Heart right ventricle (tissue), 16 donors: ENCODE results near the gene TBCE. TPM values are rescaled to one million over a fixed set of nuclear protein-coding genes. Genes with fewer than 3 reads are reported as not detected.

Experiments used
- ATAC-seq, 8 donors: fragments of 200-7000 bp; cut with Tn5 transposase; one replicate each; pipeline ENCODE4 v1.9.1; 2020; ENCODE audit warnings: mild to moderate bottlenecking in 8 of 8, moderate library complexity in 8 of 8, moderate number of reproducible peaks in 1 of 8
- DNase-seq, 2 donors: peaks; one replicate each; pipeline ENCODE4 v3.0.0-alpha.2; 2020
- H3K27ac ChIP-seq, 10 donors: fragments of 200-600 bp; sonication (generic) in 2 of 10; one replicate each; pipeline versions ENCODE4 v1.5.0 to v1.8.0; 2020 to 2022; ENCODE audit warnings: mild to moderate bottlenecking in 3 of 10
- H3K27me3 ChIP-seq, 7 donors: fragments of 200-600 bp; one replicate each; pipeline ENCODE4 v1.8.0; 2021 to 2022; ENCODE audit warnings: mild to moderate bottlenecking in 2 of 7
- H3K36me3 ChIP-seq, 9 donors: fragments of 200-600 bp; sonication (generic) in 1 of 9; one replicate each; pipeline versions ENCODE4 v1.5.0 to v1.8.0; 2020 to 2022; ENCODE audit warnings: mild to moderate bottlenecking in 2 of 9
- H3K4me1 ChIP-seq, 9 donors: fragments of 200-600 bp; sonication (generic) in 1 of 9; one replicate each; pipeline versions ENCODE4 v1.5.0 to v1.8.0; 2020 to 2022; ENCODE audit warnings: mild to moderate bottlenecking in 4 of 9
- H3K4me3 ChIP-seq, 10 donors: fragments of 200-600 bp; sonication (generic) in 2 of 10; one replicate each; pipeline versions ENCODE4 v1.5.0 to v1.8.0; 2020 to 2022; ENCODE audit warnings: mild to moderate bottlenecking in 7 of 10, moderate library complexity in 2 of 10
- H3K9me3 ChIP-seq, 11 donors: fragments of 200-600 bp in 10 of 11; sonication (generic) in 2 of 11; one replicate each; pipeline versions ENCODE4 v1.5.0 to v1.8.0; 2013 to 2022; ENCODE audit warnings: mild to moderate bottlenecking in 2 of 11, control low read depth in 1 of 11, moderate library complexity in 1 of 11
- CTCF ChIP-seq, 9 donors: fragments of 200-600 bp; sonication (generic) in 2 of 9; IDR thresholded peaks; one replicate each; pipeline versions ENCODE4 v1.5.0 to v1.8.0; 2021 to 2022; ENCODE audit warnings: antibody characterized with exemption in 9 of 9, mild to moderate bottlenecking in 5 of 9, moderate library complexity in 1 of 9
- WGBS, 2 donors: extraction: QIAGEN DNeasy Blood & Tissue Kit; methylation state at CpG; one replicate each; pipeline ENCODE4 v1.1.7; 2013; ENCODE audit warnings: inconsistent platforms in 1 of 2; 5-methylcytosine and 5-hydroxymethylcytosine counted together
- intact Hi-C, 10 donors: fragments of 100-400 bp; cut with DNase I; formaldehyde crosslinking; loops; one replicate each; pipeline versions ENCODE4 v1.11.1 to v1.14.2; 2022
- polyA plus RNA-seq, 2 donors: library from polyadenylated mRNA; stranded (reverse); fragments of 200-250 nt; gene quantifications; one replicate each; pipeline ENCODE4 v1.2.3, GENCODE V29; 2013
- total RNA-seq, 10 donors: library from RNA; stranded (reverse); fragmentation: NEBNext Ultra II Directional in 3 of 10; extraction: Animal tissue kit (Norgen Biotek cat#: 25700) in 3 of 10; gene quantifications; one replicate each; pipeline versions ENCODE4 v1.2.1 to v1.2.4, GENCODE V29; 2021 to 2023
- donor health status: Arrhythmogenic right ventricular cardiomyopathy.
- donor health status: ischemic (EF 13 %, LVEDD 7.1; RV severe dilation, severe dysfunction).
- donor health status: healthy with polysubstance abuse.
- donor health status: DM: no; HTN: yes; CAD: no.
- donor health status: DM: no; HTN: no; CAD: no.
- donor health status: ischemic (EF 25% LVEDD 6.9; RV normal size, moderate dysfunction).
- donor health status: ischemic (EF 25% LVEDD 5.7; RV mildly dilated, moderate dysfunction).
- donor health status: healthy.
- donor health status: DM: yes; HTN: yes; CAD: no.
- donor health status: Ischemic cardiomyopathy.
- donor health status: ischemic (EF 35%, LVEDD 5.7; RV mildly dilated, moderate dysfunction).
- donor health status: nonischemic (EF 11% LVEDD 7.7; RV severe dilation, severe dysfunction).
- donor health status: DM: yes; HTN: yes; CAD: no.
- donor health status: PGD.
- donor health status: ischemic (EF 29% LVEDD 5.4; RV normal size, mild dysfunction).
- donor health status: nonischemic (EF 23%, LVEDD 6.1; RV moderate dilation, normal function).

TBCE gene
- total and polyA plus RNA-seq, 12 donors, result 9.0 to 42.9 (median 20.0) TPM

- H3K27ac ChIP-seq, result peak within 1 kb of the TSS; percentile 90 to 99 (median 96)
- WGBS, 2 donors, result 0 to 1% methylated on average over 47 to 57 of the region's 58 CpGs
- H3K27me3 ChIP-seq, result no peaks in the 10 kb centered on the region
- peaks cover 0 to 8% (median 0%) of the 10 kb centered on the region in 9 donors for H3K36me3 ChIP-seq
- H3K4me1 ChIP-seq, result peaks cover 0 to 76% (median 68%) of the 10 kb centered on the region in 9 donors
- ATAC-seq (peak; percentile 1 to 38 (median 11)), DNase-seq (peak in 1 of 2 donors; percentile 77)
- H3K4me3 ChIP-seq, result peak within 1 kb of the TSS; percentile 81 to 97 (median 94)
- H3K9me3 ChIP-seq, result no peaks in the 10 kb centered on the region
- TF ChIP-seq CTCF (IDR thresholded peaks at IDR 0.05), result no peak
- intact Hi-C loops, result loop anchor here in 8 of 10 donors (1.0 to 10.0 kb wide), 13 partner anchors 39 to 199 kb away; partner anchors contain the start of genes TBCE (in 5 of the 8), B3GALNT2 (in 2 of the 8) and TOMM20 (in 1 of the 8)
These were observed 39.5 kb upstream of the TBCE start, which contains the start of gene ARID4B for GRCh38 chr1:235327559-235328270. Gene ARID4B (minus strand): TSS chr1:235328179. CDS start chr1:235326919, 1,260 bp downstream.

GRCh38 chr1:235328271-235329138 lies 38.7 kb upstream of the TBCE start, which contains the start of gene GGPS1:
Gene GGPS1 (plus strand): TSS chr1:235328570. CDS start chr1:235335265, 6,695 bp downstream.
- WGBS, 2 donors, result 1% methylated on average over 54 of the region's 54 CpGs
- H3K4me1 ChIP-seq, result peaks cover 0 to 75% (median 66%) of the 10 kb centered on the region in 9 donors

GRCh38 chr1:235329139-235329902 lies 37.9 kb upstream of the TBCE start:
- peaks cover 0 to 5% (median 0%) of the 10 kb centered on the region in 9 donors for H3K36me3 ChIP-seq
- H3K27me3 ChIP-seq, result no peaks in the 10 kb centered on the region
- peak overlapping the region; percentile 84 to 95 (median 91) for H3K27ac ChIP-seq
- intact Hi-C loops, result loop anchor here in 8 of 10 donors (2.0 to 10.0 kb wide), 11 partner anchors 37 to 201 kb away; partner anchors contain the start of genes TBCE (in 4 of the 8), B3GALNT2 (in 1 of the 8) and TOMM20 (in 1 of the 8)
- peak overlapping the region; percentile 41 to 97 (median 84) for H3K4me3 ChIP-seq
- H3K9me3 ChIP-seq, result no peaks in the 10 kb centered on the region
- H3K4me1 ChIP-seq, result peaks cover 0 to 67% (median 58%) of the 10 kb centered on the region in 9 donors
- 2 to 3% methylated on average over 24 of the region's 24 CpGs for WGBS, 2 donors
- TF ChIP-seq CTCF (IDR thresholded peaks at IDR 0.05), result peak in 2 of 9 donors; percentile 11 to 17
- no peak for ATAC-seq
- DNase-seq, result no peak

More at GRCh38 chr1:235328271-235329138, 38.7 kb upstream of the TBCE start, which contains the start of gene GGPS1:
- H3K4me3 ChIP-seq, result peak within 1 kb of the TSS; percentile 81 to 97 (median 94)
- ATAC-seq (peak; percentile 91 to 98 (median 95)), DNase-seq (peak; percentile 98)
- H3K36me3 ChIP-seq, result peaks cover 0 to 8% (median 0%) of the 10 kb centered on the region in 9 donors
- TF ChIP-seq CTCF (IDR thresholded peaks at IDR 0.05), result no peak
- H3K27ac ChIP-seq, result peak within 1 kb of the TSS; percentile 90 to 99 (median 96)
- intact Hi-C loops, result loop anchor here in 8 of 10 donors (1.0 to 10.0 kb wide), 13 partner anchors 38 to 200 kb away; partner anchors contain the start of genes TBCE (in 5 of the 8), B3GALNT2 (in 2 of the 8) and TOMM20 (in 1 of the 8)
- H3K27me3 ChIP-seq, result no peaks in the 10 kb centered on the region
- no peaks in the 10 kb centered on the region for H3K9me3 ChIP-seq
